Natural killer cell (primary cell): Measurements from ENCODE around the gene ZNF618. TPM values are rescaled to one million over a fixed set of nuclear protein-coding genes. Genes with fewer than 3 reads are reported as not detected.

Source experiments
- ATAC-seq, 3 donors: fragments of 150-1000 bp in 2 of 3; fragments of 200-7000 bp in 1 of 3; cut with Tn5 transposase; 1 replicate in 1 of 3; 2 replicates in 2 of 3; pipeline ENCODE4 v1.10.0; 2021; ENCODE audit warnings: mild to moderate bottlenecking in 2 of 3, moderate library complexity in 2 of 3
- DNase-seq, 2 donors: peaks; one replicate each; pipeline versions ENCODE4 v3.0.0 to v3.0.0-alpha.2; 2013 to 2021; ENCODE audit warnings: mixed read lengths in 1 of 2
- H3K27ac ChIP-seq: one replicate; pipeline ENCODE4 v1.5.1; 2013; ENCODE audit warnings: mild to moderate bottlenecking, low read length
- H3K27me3 ChIP-seq: one replicate; pipeline ENCODE4 v1.6.1; 2013; ENCODE audit warnings: low read length; ENCODE audit not compliant: control insufficient read depth, insufficient read depth
- H3K36me3 ChIP-seq: one replicate; pipeline ENCODE4 v1.6.1; 2013; ENCODE audit warnings: low read length; ENCODE audit not compliant: control insufficient read depth, insufficient read depth
- H3K4me1 ChIP-seq: one replicate; pipeline ENCODE4 v1.6.1; 2013; ENCODE audit warnings: low read length; ENCODE audit not compliant: control insufficient read depth, insufficient read depth
- H3K4me3 ChIP-seq: one replicate; pipeline ENCODE4 v1.5.1; 2013; ENCODE audit warnings: low read length
- H3K9me3 ChIP-seq: one replicate; pipeline ENCODE4 v1.6.1; 2013; ENCODE audit warnings: low read length; ENCODE audit not compliant: control insufficient read depth, insufficient read depth
- H3K27ac Mint-ChIP-seq, 2 donors: one replicate each; pipeline ENCODE4 v1.8.0; 2022; ENCODE audit warnings: mild to moderate bottlenecking in 2 of 2, mixed read lengths in 2 of 2, moderate library complexity in 1 of 2
- H3K27me3 Mint-ChIP-seq, 2 donors: one replicate each; pipeline ENCODE4 v1.8.0; 2022; ENCODE audit warnings: low read depth in 2 of 2, mixed read lengths in 2 of 2
- H3K36me3 Mint-ChIP-seq: one replicate; pipeline ENCODE4 v1.8.0; 2022; ENCODE audit warnings: mixed read lengths
- H3K4me1 Mint-ChIP-seq, 2 donors: one replicate each; pipeline ENCODE4 v1.8.0; 2022; ENCODE audit warnings: mixed read lengths in 2 of 2
- H3K4me3 Mint-ChIP-seq: one replicate; pipeline ENCODE4 v1.8.0; 2022; ENCODE audit warnings: mild to moderate bottlenecking, moderate library complexity, mixed read lengths
- H3K9me3 Mint-ChIP-seq, 2 donors: one replicate each; pipeline ENCODE4 v1.8.0; 2022; ENCODE audit warnings: mixed read lengths in 2 of 2
- CTCF ChIP-seq: fragments of 200-600 bp; IDR thresholded peaks from one replicate; pipeline ENCODE4 v1.8.0; 2022; ENCODE audit warnings: antibody characterized with exemption
- WGBS: methylation state at CpG from one replicate; pipeline ENCODE4 v1.1.7; 2013; ENCODE audit warnings: missing lambda C conversion rate; ENCODE audit not compliant: insufficient coverage; 5-methylcytosine and 5-hydroxymethylcytosine counted together
- intact Hi-C: fragments of 100-400 bp; cut with micrococcal nuclease; formaldehyde crosslinking; loops from one replicate; pipeline ENCODE4 v1.14.2; 2022
- total RNA-seq, 4 donors: library from RNA; stranded (reverse); fragments of 120-200 nt in 1 of 4; gene quantifications; one replicate each; pipeline versions ENCODE4 v1.2.3 to v1.2.4, GENCODE V29; 2013 to 2022

The ZNF618 gene
- total RNA-seq, 3 donors from 2014 or later (not counting 1 experiment from before 2014, with no cell fraction given) = 9.2 to 10.7 (median 10.0) TPM

GRCh38 chr9:113945784-113946183 is 69.7 kb downstream of the ZNF618 start:
- no peak for TF ChIP-seq CTCF
- intact Hi-C loops = no loop called here
- no peak overlapping the region for H3K4me3 ChIP-seq
- no peak overlapping the region for H3K27ac ChIP-seq
- Mint-ChIP-seq H3K4me3 (no peak overlapping the region), H3K9me3 (no peaks in the 10 kb centered on the region), H3K27me3 (no peaks in the 10 kb centered on the region), H3K36me3 (no peaks in the 10 kb centered on the region), H3K4me1 (peaks cover 9% of the 10 kb centered on the region in 2 donors), H3K27ac (no peak overlapping the region)
- H3K4me1 ChIP-seq = no peaks in the 10 kb centered on the region
- ATAC-seq (no peak), DNase-seq (no peak)
- H3K9me3 ChIP-seq = no peaks in the 10 kb centered on the region
- no peaks in the 10 kb centered on the region for H3K36me3 ChIP-seq
- no peaks in the 10 kb centered on the region for H3K27me3 ChIP-seq
- 94% methylated on average over 6 of the region's 8 CpGs for WGBS

GRCh38 chr9:113946496-113947115 is 70.5 kb downstream of the ZNF618 start:
- Histone ChIP-seq H3K9me3 (no peaks in the 10 kb centered on the region), H3K4me1 (no peaks in the 10 kb centered on the region), H3K27me3 (no peaks in the 10 kb centered on the region), H3K27ac (no peak overlapping the region), H3K36me3 (no peaks in the 10 kb centered on the region), H3K4me3 (no peak overlapping the region)
- Mint-ChIP-seq H3K4me1 (peaks cover 1 to 2% of the 10 kb centered on the region in 2 donors), H3K4me3 (no peak overlapping the region), H3K27me3 (no peaks in the 10 kb centered on the region), H3K27ac (no peak overlapping the region), H3K9me3 (no peaks in the 10 kb centered on the region), H3K36me3 (no peaks in the 10 kb centered on the region)
- no peak for TF ChIP-seq CTCF
- WGBS = 96% methylated on average over 11 of the region's 11 CpGs
- intact Hi-C loops = no loop called here
- no peak for ATAC-seq
- DNase-seq = no peak

GRCh38 chr9:113947941-113948340 is 71.8 kb downstream of the ZNF618 start:
- Mint-ChIP-seq H3K27me3 (no peaks in the 10 kb centered on the region), H3K4me3 (no peak overlapping the region), H3K27ac (no peak overlapping the region), H3K9me3 (no peaks in the 10 kb centered on the region), H3K36me3 (no peaks in the 10 kb centered on the region), H3K4me1 (peaks cover 2% of the 10 kb centered on the region in 2 donors)
- TF ChIP-seq CTCF = no peak
- DNase-seq = no peak
- no peak overlapping the region for H3K27ac ChIP-seq
- H3K4me3 ChIP-seq = no peak overlapping the region
- H3K27me3 ChIP-seq = no peaks in the 10 kb centered on the region
- H3K4me1 ChIP-seq = no peaks in the 10 kb centered on the region
- no peaks in the 10 kb centered on the region for H3K36me3 ChIP-seq
- WGBS = 81% methylated on average over 8 of the region's 8 CpGs
- H3K9me3 ChIP-seq = no peaks in the 10 kb centered on the region
- intact Hi-C loops = loop anchor here (2.0 kb wide), 1 partner anchor 41 kb away; no protein-coding TSS in a partner anchor
- no peak for ATAC-seq
